H9 (cell line): ENCODE measurements around the gene ERMN. TPM values are rescaled to one million over a fixed set of nuclear protein-coding genes. Genes with fewer than 3 reads are reported as not detected.

Experiments used
- DNase-seq: peaks from one replicate; pipeline ENCODE4 v3.0.0-alpha.2; 2017
- H2AFZ ChIP-seq: one replicate; pipeline ENCODE4 v1.6.1; 2013; ENCODE audit warnings: mild to moderate bottlenecking, low read length, control low read depth, moderate library complexity
- H2AK5ac ChIP-seq: 2 replicates; pipeline ENCODE4 v1.6.1; 2013; ENCODE audit warnings: low read length, control low read depth, mixed read lengths; ENCODE audit not compliant: insufficient read length
- H2BK120ac ChIP-seq: one replicate; pipeline ENCODE4 v1.6.1; 2013; ENCODE audit warnings: low read depth, mild to moderate bottlenecking, low read length, control low read depth, inconsistent platforms; ENCODE audit not compliant: poor library complexity, severe bottlenecking
- H2BK12ac ChIP-seq: 2 replicates; pipeline ENCODE4 v1.6.1; 2013; ENCODE audit warnings: low read length, control low read depth, mixed read lengths, low read depth; ENCODE audit not compliant: insufficient read length
- H2BK15ac ChIP-seq: 2 replicates; pipeline ENCODE4 v1.6.1; 2013; ENCODE audit warnings: low read depth, low read length, control low read depth
- H2BK20ac ChIP-seq: one replicate; pipeline ENCODE4 v1.6.1; 2013; ENCODE audit warnings: low read depth, mild to moderate bottlenecking, low read length, control low read depth, inconsistent platforms; ENCODE audit not compliant: poor library complexity, severe bottlenecking
- H2BK5ac ChIP-seq: 2 replicates; pipeline ENCODE4 v1.6.1; 2013; ENCODE audit warnings: low read length, control low read depth, mixed read lengths; ENCODE audit not compliant: insufficient read length
- H3K14ac ChIP-seq: 2 replicates; pipeline ENCODE4 v1.6.1; 2013; ENCODE audit warnings: low read length, control low read depth; ENCODE audit not compliant: insufficient read depth
- H3K18ac ChIP-seq: 2 replicates; pipeline ENCODE4 v1.6.1; 2013; ENCODE audit warnings: low read depth, mild to moderate bottlenecking, mixed read lengths, low read length, control low read depth; ENCODE audit not compliant: insufficient read length
- H3K23ac ChIP-seq: 2 replicates; pipeline ENCODE4 v1.6.1; 2013; ENCODE audit warnings: low read length, control low read depth, mixed read lengths, low read depth; ENCODE audit not compliant: insufficient read length
- H3K23me2 ChIP-seq: 2 replicates; pipeline ENCODE4 v1.6.1; 2013; ENCODE audit warnings: low read depth, mild to moderate bottlenecking, mixed read lengths, low read length, control low read depth; ENCODE audit not compliant: insufficient read length, poor library complexity, severe bottlenecking
- H3K27ac ChIP-seq: 2 replicates; pipeline ENCODE4 v1.5.1; 2013; ENCODE audit warnings: low read length, control low read depth, mixed read lengths, low read depth; ENCODE audit not compliant: insufficient read length
- H3K27me3 ChIP-seq: 2 replicates; pipeline ENCODE4 v1.6.1; 2013; ENCODE audit warnings: low read length, control low read depth, inconsistent platforms; ENCODE audit not compliant: insufficient read depth
- H3K4ac ChIP-seq: 2 replicates; pipeline ENCODE4 v1.6.1; 2013; ENCODE audit warnings: low read depth, mild to moderate bottlenecking, control low read depth, inconsistent platforms, low read length, moderate library complexity
- H3K4me1 ChIP-seq: 2 replicates; pipeline ENCODE4 v1.6.1; 2013; ENCODE audit warnings: low read length, control low read depth, inconsistent platforms; ENCODE audit not compliant: insufficient read depth
- H3K4me2 ChIP-seq: 2 replicates; pipeline ENCODE4 v1.6.1; 2013; ENCODE audit warnings: low read length, control low read depth, mixed read lengths; ENCODE audit not compliant: insufficient read length, insufficient read depth
- H3K56ac ChIP-seq: 2 replicates; pipeline ENCODE4 v1.6.1; 2013; ENCODE audit warnings: low read depth, mild to moderate bottlenecking, mixed read lengths, low read length, control low read depth; ENCODE audit not compliant: insufficient read length
- H3K79me1 ChIP-seq: 2 replicates; pipeline ENCODE4 v1.6.1; 2013; ENCODE audit warnings: low read depth, mild to moderate bottlenecking, moderate library complexity, low read length, control low read depth, inconsistent platforms; ENCODE audit not compliant: insufficient read depth, poor library complexity, severe bottlenecking
- H3K79me2 ChIP-seq: 2 replicates; pipeline ENCODE4 v1.6.1; 2013; ENCODE audit warnings: low read length, control low read depth, inconsistent platforms; ENCODE audit not compliant: insufficient read depth
- H3K9ac ChIP-seq: 2 replicates; pipeline ENCODE4 v1.6.1; 2013; ENCODE audit warnings: low read length, control low read depth, mixed read lengths; ENCODE audit not compliant: insufficient read length; ENCODE audit errors: extremely low read depth
- H3K9me3 ChIP-seq: one replicate; pipeline ENCODE4 v1.6.1; 2013; ENCODE audit warnings: low read depth, low read length, inconsistent platforms; ENCODE audit not compliant: control insufficient read depth
- H3T11ph ChIP-seq: one replicate; pipeline ENCODE4 v1.6.1; 2013; ENCODE audit warnings: mild to moderate bottlenecking, low read length, control low read depth, inconsistent platforms
- H4K20me1 ChIP-seq: one replicate; pipeline ENCODE4 v1.6.1; 2013; ENCODE audit not compliant: control insufficient read depth, insufficient read length, insufficient read depth
- H4K5ac ChIP-seq: 2 replicates; pipeline ENCODE4 v1.6.1; 2013; ENCODE audit warnings: low read depth, mild to moderate bottlenecking, mixed read lengths, low read length, control low read depth; ENCODE audit not compliant: insufficient read length
- H4K8ac ChIP-seq: replicated peaks from 2 replicates; pipeline ENCODE4 v1.6.1; 2013; ENCODE audit warnings: low read length, control low read depth, mixed read lengths, low read depth; ENCODE audit not compliant: insufficient read length
- H4K91ac ChIP-seq: 2 replicates; pipeline ENCODE4 v1.6.1; 2013; ENCODE audit warnings: low read depth, mild to moderate bottlenecking, moderate library complexity, mixed read lengths, low read length, control low read depth; ENCODE audit not compliant: insufficient read length
- H3K27ac Mint-ChIP-seq, 3 experiments: 2 replicates in 2 of 3; 3 replicates in 1 of 3; pipeline ENCODE4 v1.8.0; 2020 to 2021; ENCODE audit warnings: mixed read lengths in 3 of 3, mild to moderate bottlenecking in 1 of 3, moderate library complexity in 1 of 3
- H3K27me3 Mint-ChIP-seq: 2 replicates; pipeline ENCODE4 v1.8.0; 2021; ENCODE audit warnings: low read depth, mild to moderate bottlenecking, moderate library complexity, mixed read lengths
- H3K36me3 Mint-ChIP-seq, 3 experiments: 2 replicates in 2 of 3; 3 replicates in 1 of 3; pipeline ENCODE4 v1.8.0; 2020 to 2021; ENCODE audit warnings: low read depth in 3 of 3, mixed read lengths in 3 of 3; ENCODE audit not compliant: insufficient read depth in 1 of 3
- H3K4me1 Mint-ChIP-seq, 2 experiments: 2 replicates each; pipeline ENCODE4 v1.8.0; 2020; ENCODE audit warnings: mixed read lengths in 2 of 2
- H3K4me3 Mint-ChIP-seq, 2 experiments: 2 replicates in 1 of 2; 3 replicates in 1 of 2; pipeline ENCODE4 v1.8.0; 2020 to 2021; ENCODE audit warnings: mild to moderate bottlenecking in 2 of 2, mixed read lengths in 2 of 2, moderate library complexity in 1 of 2
- H3K9me3 Mint-ChIP-seq, 2 experiments: 2 replicates in 1 of 2; 3 replicates in 1 of 2; pipeline ENCODE4 v1.8.0; 2020; ENCODE audit warnings: mild to moderate bottlenecking in 2 of 2, mixed read lengths in 2 of 2, moderate library complexity in 1 of 2
- CTCF ChIP-seq: fragments of 200-600 bp; sonication (generic); conservative IDR thresholded peaks from 3 replicates; pipeline ENCODE4 v1.8.0; 2021; ENCODE audit warnings: antibody characterized with exemption, mild to moderate bottlenecking
- WGBS: extraction: QIAGEN DNeasy Blood & Tissue Kit; methylation state at CpG from one replicate; pipeline ENCODE4 v1.1.7; 2013; ENCODE audit warnings: missing lambda C conversion rate, low lambda C conversion rate, mixed read lengths; ENCODE audit not compliant: insufficient read length; ENCODE audit errors: extremely low coverage; 5-methylcytosine and 5-hydroxymethylcytosine counted together
- total RNA-seq: library from RNA; stranded (reverse); gene quantifications from 2 replicates; pipeline ENCODE4 v1.2.1, GENCODE V29; 2021

Gene ERMN
- total RNA-seq, 1 experiment from 2014 or later, result 0.48 TPM

GRCh38 chr2:157287160-157287559, 38.5 kb downstream of the ERMN start:
- Mint-ChIP-seq H3K27me3 (no peaks in the 10 kb centered on the region), H3K4me3 (no peak overlapping the region), H3K4me1 (no peaks in the 10 kb centered on the region), H3K36me3 (no peaks in the 10 kb centered on the region), H3K27ac (no peak overlapping the region), H3K9me3 (no peaks in the 10 kb centered on the region)
- Histone ChIP-seq H2BK5ac (no peak overlapping the region), H2AK5ac (no peak overlapping the region), H2BK15ac (no peak overlapping the region), H3K23ac (no peak overlapping the region), H3T11ph (no peak overlapping the region), H3K4ac (no peak overlapping the region), H3K9me3 (no peaks in the 10 kb centered on the region), H3K56ac (no peak overlapping the region), H3K79me1 (no peaks in the 10 kb centered on the region), H4K5ac (no peak overlapping the region), H3K27ac (no peak overlapping the region), H3K14ac (no peak overlapping the region), H2BK20ac (no peak overlapping the region), H3K18ac (no peak overlapping the region), H4K20me1 (no peaks in the 10 kb centered on the region), H3K4me1 (no peaks in the 10 kb centered on the region), H3K23me2 (no peaks in the 10 kb centered on the region), H3K9ac (no peak overlapping the region), H3K79me2 (no peaks in the 10 kb centered on the region), H4K8ac (no peak overlapping the region), H2BK120ac (no peak overlapping the region), H2BK12ac (no peak overlapping the region), H2AFZ (no peak overlapping the region), H4K91ac (no peak overlapping the region), H3K27me3 (no peaks in the 10 kb centered on the region), H3K4me2 (no peak overlapping the region)
- no CpG with 5 or more reads among the region's 1 CpG for WGBS
- DNase-seq, result no peak
- no peak for TF ChIP-seq CTCF
